Liver (tissue), 9 donors: Measurements from ENCODE around the gene SUGT1. TPM values are rescaled to one million over a fixed set of nuclear protein-coding genes. Genes with fewer than 3 reads are reported as not detected.

Experiments
- DNase-seq: peaks from one replicate; pipeline ENCODE4 v3.0.0-alpha.2; 2017; ENCODE audit warnings: low spot score
- H3K27ac ChIP-seq, 2 donors: one replicate each; pipeline ENCODE4 v1.7.0; 2013; ENCODE audit warnings: inconsistent platforms in 2 of 2, low read length in 2 of 2, control low read depth in 1 of 2, low read depth in 1 of 2, mild to moderate bottlenecking in 1 of 2
- H3K27me3 ChIP-seq, 4 donors: one replicate each; pipeline versions ENCODE4 v1.6.1 to v1.7.0; 2013; ENCODE audit warnings: low read length in 3 of 4, inconsistent platforms in 1 of 4, mild to moderate bottlenecking in 1 of 4, moderate library complexity in 1 of 4; ENCODE audit not compliant: control insufficient read depth in 4 of 4, insufficient read depth in 4 of 4
- H3K36me3 ChIP-seq, 4 donors: one replicate each; pipeline versions ENCODE4 v1.6.1 to v1.7.0; 2013; ENCODE audit warnings: low read length in 3 of 4, mild to moderate bottlenecking in 3 of 4, low read depth in 1 of 4, moderate library complexity in 1 of 4; ENCODE audit not compliant: control insufficient read depth in 4 of 4, insufficient read depth in 3 of 4
- H3K4me1 ChIP-seq, 4 donors: one replicate each; pipeline versions ENCODE4 v1.6.1 to v1.7.0; 2013; ENCODE audit warnings: low read length in 3 of 4, mild to moderate bottlenecking in 3 of 4, moderate library complexity in 1 of 4; ENCODE audit not compliant: control insufficient read depth in 4 of 4, insufficient read depth in 4 of 4
- H3K4me3 ChIP-seq, 3 donors: one replicate each; pipeline versions ENCODE4 v1.6.1 to v1.7.0; 2013; ENCODE audit warnings: low read length in 3 of 3, control low read depth in 1 of 3, low read depth in 1 of 3, mild to moderate bottlenecking in 1 of 3
- H3K9ac ChIP-seq, 2 donors: one replicate each; pipeline ENCODE4 v1.7.0; 2013; ENCODE audit warnings: low read length in 2 of 2, mild to moderate bottlenecking in 2 of 2, moderate library complexity in 2 of 2, control low read depth in 1 of 2, low read depth in 1 of 2
- H3K9me3 ChIP-seq, 4 donors: one replicate each; pipeline versions ENCODE4 v1.6.1 to v1.7.0; 2013; ENCODE audit warnings: low read length in 3 of 4; ENCODE audit not compliant: control insufficient read depth in 4 of 4
- EGR1 ChIP-seq, 2 donors: IDR thresholded peaks; 2 replicates each; pipeline ENCODE4 v1.6.1; 2016 to 2018; ENCODE audit warnings: antibody characterized with exemption in 2 of 2, low read depth in 2 of 2
- FOXA1 ChIP-seq: IDR thresholded peaks from 2 replicates; pipeline ENCODE4 v1.6.1; 2016; ENCODE audit warnings: antibody characterized with exemption
- FOXA2 ChIP-seq: IDR thresholded peaks from 2 replicates; pipeline ENCODE4 v1.6.1; 2016; ENCODE audit warnings: antibody characterized with exemption
- GABPA ChIP-seq, 2 donors: IDR thresholded peaks in 1 of 2; conservative IDR thresholded peaks in 1 of 2; 2 replicates each; pipeline ENCODE4 v1.6.1; 2016; ENCODE audit warnings: antibody characterized with exemption in 2 of 2, mild to moderate bottlenecking in 1 of 2, moderate library complexity in 1 of 2
- HNF4A ChIP-seq, 2 donors: conservative IDR thresholded peaks; 2 replicates each; pipeline ENCODE4 v1.6.1; 2016; ENCODE audit warnings: antibody characterized with exemption in 2 of 2, mild to moderate bottlenecking in 2 of 2
- HNF4G ChIP-seq: IDR thresholded peaks from 2 replicates; pipeline ENCODE4 v1.6.1; 2016; ENCODE audit warnings: antibody characterized with exemption
- JUND ChIP-seq, 2 donors: IDR thresholded peaks; 2 replicates each; pipeline ENCODE4 v1.6.1; 2016; ENCODE audit warnings: antibody characterized with exemption in 2 of 2
- NR2F2 ChIP-seq: IDR thresholded peaks from 2 replicates; pipeline ENCODE4 v1.6.1; 2016; ENCODE audit warnings: antibody characterized with exemption
- RAD21 ChIP-seq, 2 donors: IDR thresholded peaks; 2 replicates each; pipeline ENCODE4 v1.6.1; 2016; ENCODE audit warnings: antibody characterized with exemption in 2 of 2, mild to moderate bottlenecking in 2 of 2
- RXRA ChIP-seq, 2 donors: IDR thresholded peaks; 2 replicates each; pipeline ENCODE4 v1.6.1; 2017 to 2018; ENCODE audit warnings: antibody characterized with exemption in 2 of 2, mild to moderate bottlenecking in 1 of 2
- SP1 ChIP-seq: IDR thresholded peaks from 2 replicates; pipeline ENCODE4 v1.6.1; 2018; ENCODE audit warnings: antibody characterized with exemption, mild to moderate bottlenecking
- YY1 ChIP-seq: IDR thresholded peaks from 2 replicates; pipeline ENCODE4 v1.6.1; 2016; ENCODE audit warnings: antibody characterized with exemption, mild to moderate bottlenecking
- WGBS: extraction: QIAGEN DNeasy Blood & Tissue Kit; methylation state at CpG from one replicate; pipeline ENCODE4 v1.1.7; 2013; 5-methylcytosine and 5-hydroxymethylcytosine counted together
- polyA plus RNA-seq, 2 donors: library from polyadenylated mRNA; stranded (reverse) in 1 of 2; unstranded in 1 of 2; fragments of 200-250 nt in 1 of 2; fragments of >200 nt in 1 of 2; fragmentation: Nextera tagmentation in 1 of 2; extraction: Ambion mirVana in 1 of 2; gene quantifications; one replicate each; pipeline versions ENCODE4 v1.2.1 to v1.2.3, GENCODE V29; 2013 to 2015
- total RNA-seq, 2 donors: library from RNA; depleted of rRNA; stranded (reverse); fragments of >200 nt; gene quantifications; one replicate each; pipeline ENCODE4 v1.2.3, GENCODE V29; 2014
- TF ChIP-seq, protein P1 (sequence below): IDR thresholded peaks from 2 replicates; pipeline ENCODE4 v1.6.1; 2016; ENCODE audit warnings: antibody characterized with exemption
- TF ChIP-seq, protein P2 (sequence below): IDR thresholded peaks from 2 replicates; pipeline ENCODE4 v1.6.1; 2016; ENCODE audit warnings: antibody characterized with exemption, mild to moderate bottlenecking
- TF ChIP-seq, protein P3 (sequence below): IDR thresholded peaks from 2 replicates; pipeline ENCODE4 v1.6.1; 2016; ENCODE audit warnings: antibody characterized with exemption
- TF ChIP-seq, protein P4 (sequence below): IDR thresholded peaks from 2 replicates; pipeline ENCODE4 v1.6.1; 2016; ENCODE audit warnings: antibody characterized with exemption
- TF ChIP-seq, protein P5 (sequence below): fragments of 150-350 bp; IDR thresholded peaks from 2 replicates; pipeline ENCODE4 v1.5.1; 2017; ENCODE audit warnings: improper control_type of control experiment, low read depth, low read length; ENCODE audit not compliant: missing input control
- donor health status: healthy.
- donor health status: healthy.
- donor health status: healthy.
- donor health status: healthy.
- donor health status: healthy.

SUGT1 gene
- total and polyA plus RNA-seq, 4 donors = 15.5 to 24.9 (median 20.8) TPM

DNA sequence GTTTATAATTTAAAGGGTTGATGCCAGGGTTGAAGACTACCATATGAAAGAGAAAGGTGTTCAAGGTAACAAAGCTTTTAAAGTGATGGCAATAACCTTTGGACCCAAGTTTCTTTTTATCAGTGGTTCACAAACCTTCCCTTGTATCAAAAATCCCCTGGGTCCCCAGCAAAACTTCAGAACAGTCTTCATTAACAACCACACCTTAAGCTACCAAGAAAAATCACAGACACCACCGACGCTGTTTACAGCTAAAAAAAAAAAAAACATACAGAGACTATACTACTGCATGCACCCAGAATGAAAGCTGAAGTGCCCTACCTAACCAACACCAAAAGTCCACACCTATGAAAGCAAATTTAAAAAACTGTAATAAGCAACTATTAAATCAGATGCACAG, 73.6 kb downstream of the SUGT1 start:
- Histone ChIP-seq H3K9ac (no peak overlapping the region), H3K4me3 (no peak overlapping the region), H3K4me1 (no peaks in the 10 kb centered on the region), H3K36me3 (no peaks in the 10 kb centered on the region), H3K9me3 (no peaks in the 10 kb centered on the region), H3K27ac (no peak overlapping the region), H3K27me3 (peaks cover 0 to 2% (median 0%) of the 10 kb centered on the region in 4 donors)
- 86% methylated on average over 2 of the region's 2 CpGs for WGBS
- TF ChIP-seq, protein P1, sequence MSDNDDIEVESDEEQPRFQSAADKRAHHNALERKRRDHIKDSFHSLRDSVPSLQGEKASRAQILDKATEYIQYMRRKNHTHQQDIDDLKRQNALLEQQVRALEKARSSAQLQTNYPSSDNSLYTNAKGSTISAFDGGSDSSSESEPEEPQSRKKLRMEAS = no peak
- TF ChIP-seq FOXA2 (no peak), SP1 (no peak), NR2F2 (no peak), HNF4G (no peak), RAD21 (IDR thresholded peaks at IDR 0.05) (no peak), YY1 (no peak), FOXA1 (no peak), GABPA (IDR thresholded peaks at IDR 0.05 in 1 of 2, conservative IDR thresholded peaks at IDR 0.05 in 1 of 2) (no peak), RXRA (IDR thresholded peaks at IDR 0.05) (no peak), EGR1 (IDR thresholded peaks at IDR 0.05; ENCODE audit: low read depth in 2 of 2) (no peak), JUND (IDR thresholded peaks at IDR 0.05) (no peak)
- TF ChIP-seq, protein P2, sequence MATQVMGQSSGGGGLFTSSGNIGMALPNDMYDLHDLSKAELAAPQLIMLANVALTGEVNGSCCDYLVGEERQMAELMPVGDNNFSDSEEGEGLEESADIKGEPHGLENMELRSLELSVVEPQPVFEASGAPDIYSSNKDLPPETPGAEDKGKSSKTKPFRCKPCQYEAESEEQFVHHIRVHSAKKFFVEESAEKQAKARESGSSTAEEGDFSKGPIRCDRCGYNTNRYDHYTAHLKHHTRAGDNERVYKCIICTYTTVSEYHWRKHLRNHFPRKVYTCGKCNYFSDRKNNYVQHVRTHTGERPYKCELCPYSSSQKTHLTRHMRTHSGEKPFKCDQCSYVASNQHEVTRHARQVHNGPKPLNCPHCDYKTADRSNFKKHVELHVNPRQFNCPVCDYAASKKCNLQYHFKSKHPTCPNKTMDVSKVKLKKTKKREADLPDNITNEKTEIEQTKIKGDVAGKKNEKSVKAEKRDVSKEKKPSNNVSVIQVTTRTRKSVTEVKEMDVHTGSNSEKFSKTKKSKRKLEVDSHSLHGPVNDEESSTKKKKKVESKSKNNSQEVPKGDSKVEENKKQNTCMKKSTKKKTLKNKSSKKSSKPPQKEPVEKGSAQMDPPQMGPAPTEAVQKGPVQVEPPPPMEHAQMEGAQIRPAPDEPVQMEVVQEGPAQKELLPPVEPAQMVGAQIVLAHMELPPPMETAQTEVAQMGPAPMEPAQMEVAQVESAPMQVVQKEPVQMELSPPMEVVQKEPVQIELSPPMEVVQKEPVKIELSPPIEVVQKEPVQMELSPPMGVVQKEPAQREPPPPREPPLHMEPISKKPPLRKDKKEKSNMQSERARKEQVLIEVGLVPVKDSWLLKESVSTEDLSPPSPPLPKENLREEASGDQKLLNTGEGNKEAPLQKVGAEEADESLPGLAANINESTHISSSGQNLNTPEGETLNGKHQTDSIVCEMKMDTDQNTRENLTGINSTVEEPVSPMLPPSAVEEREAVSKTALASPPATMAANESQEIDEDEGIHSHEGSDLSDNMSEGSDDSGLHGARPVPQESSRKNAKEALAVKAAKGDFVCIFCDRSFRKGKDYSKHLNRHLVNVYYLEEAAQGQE = no peak
- TF ChIP-seq, protein P3, sequence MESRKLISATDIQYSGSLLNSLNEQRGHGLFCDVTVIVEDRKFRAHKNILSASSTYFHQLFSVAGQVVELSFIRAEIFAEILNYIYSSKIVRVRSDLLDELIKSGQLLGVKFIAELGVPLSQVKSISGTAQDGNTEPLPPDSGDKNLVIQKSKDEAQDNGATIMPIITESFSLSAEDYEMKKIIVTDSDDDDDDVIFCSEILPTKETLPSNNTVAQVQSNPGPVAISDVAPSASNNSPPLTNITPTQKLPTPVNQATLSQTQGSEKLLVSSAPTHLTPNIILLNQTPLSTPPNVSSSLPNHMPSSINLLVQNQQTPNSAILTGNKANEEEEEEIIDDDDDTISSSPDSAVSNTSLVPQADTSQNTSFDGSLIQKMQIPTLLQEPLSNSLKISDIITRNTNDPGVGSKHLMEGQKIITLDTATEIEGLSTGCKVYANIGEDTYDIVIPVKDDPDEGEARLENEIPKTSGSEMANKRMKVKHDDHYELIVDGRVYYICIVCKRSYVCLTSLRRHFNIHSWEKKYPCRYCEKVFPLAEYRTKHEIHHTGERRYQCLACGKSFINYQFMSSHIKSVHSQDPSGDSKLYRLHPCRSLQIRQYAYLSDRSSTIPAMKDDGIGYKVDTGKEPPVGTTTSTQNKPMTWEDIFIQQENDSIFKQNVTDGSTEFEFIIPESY = no peak
- TF ChIP-seq, protein P4, sequence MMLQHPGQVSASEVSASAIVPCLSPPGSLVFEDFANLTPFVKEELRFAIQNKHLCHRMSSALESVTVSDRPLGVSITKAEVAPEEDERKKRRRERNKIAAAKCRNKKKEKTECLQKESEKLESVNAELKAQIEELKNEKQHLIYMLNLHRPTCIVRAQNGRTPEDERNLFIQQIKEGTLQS = no peak
- no peak for DNase-seq

DNA sequence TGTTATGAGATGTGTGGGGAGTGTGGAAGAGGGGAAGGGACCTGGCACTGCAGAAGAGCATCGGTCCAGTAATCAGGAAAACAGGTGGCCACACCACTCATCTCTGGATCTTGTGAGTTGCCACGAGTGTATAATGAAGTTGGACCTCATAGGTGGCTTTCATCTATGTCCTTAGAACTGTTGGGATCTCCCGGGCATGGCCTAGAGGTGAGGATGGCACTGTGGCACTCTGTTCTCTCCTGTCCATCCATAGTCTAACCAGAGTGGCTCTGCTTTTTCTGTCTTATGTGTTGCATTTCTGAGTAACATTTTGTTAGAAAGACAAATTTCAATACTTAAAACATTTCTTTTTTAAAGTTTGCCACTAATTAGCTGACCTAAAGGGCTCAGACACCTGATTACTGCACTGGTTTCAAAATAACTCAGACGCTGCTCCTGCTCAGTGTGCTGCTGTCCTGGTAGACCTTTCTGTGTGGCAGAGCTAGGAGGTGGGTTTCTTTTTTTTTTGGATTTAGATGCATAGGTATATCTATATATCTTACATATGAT, 81.5 kb downstream of the SUGT1 start:
- Histone ChIP-seq H3K4me1 (peaks cover 3 to 9% (median 7%) of the 10 kb centered on the region in 4 donors), H3K9ac (no peak overlapping the region), H3K4me3 (no peak overlapping the region), H3K27me3 (peaks cover 0 to 5% (median 3%) of the 10 kb centered on the region in 4 donors), H3K9me3 (no peaks in the 10 kb centered on the region), H3K27ac (no peak overlapping the region), H3K36me3 (no peaks in the 10 kb centered on the region)
- WGBS = 79% methylated on average over 4 of the region's 4 CpGs
- no peak for DNase-seq
- TF ChIP-seq, protein P1 = no peak
- TF ChIP-seq HNF4A (conservative IDR thresholded peaks at IDR 0.05) (no peak), EGR1 (IDR thresholded peaks at IDR 0.05; ENCODE audit: low read depth in 2 of 2) (no peak), RXRA (IDR thresholded peaks at IDR 0.05) (no peak), SP1 (no peak)
- TF ChIP-seq, protein P5, sequence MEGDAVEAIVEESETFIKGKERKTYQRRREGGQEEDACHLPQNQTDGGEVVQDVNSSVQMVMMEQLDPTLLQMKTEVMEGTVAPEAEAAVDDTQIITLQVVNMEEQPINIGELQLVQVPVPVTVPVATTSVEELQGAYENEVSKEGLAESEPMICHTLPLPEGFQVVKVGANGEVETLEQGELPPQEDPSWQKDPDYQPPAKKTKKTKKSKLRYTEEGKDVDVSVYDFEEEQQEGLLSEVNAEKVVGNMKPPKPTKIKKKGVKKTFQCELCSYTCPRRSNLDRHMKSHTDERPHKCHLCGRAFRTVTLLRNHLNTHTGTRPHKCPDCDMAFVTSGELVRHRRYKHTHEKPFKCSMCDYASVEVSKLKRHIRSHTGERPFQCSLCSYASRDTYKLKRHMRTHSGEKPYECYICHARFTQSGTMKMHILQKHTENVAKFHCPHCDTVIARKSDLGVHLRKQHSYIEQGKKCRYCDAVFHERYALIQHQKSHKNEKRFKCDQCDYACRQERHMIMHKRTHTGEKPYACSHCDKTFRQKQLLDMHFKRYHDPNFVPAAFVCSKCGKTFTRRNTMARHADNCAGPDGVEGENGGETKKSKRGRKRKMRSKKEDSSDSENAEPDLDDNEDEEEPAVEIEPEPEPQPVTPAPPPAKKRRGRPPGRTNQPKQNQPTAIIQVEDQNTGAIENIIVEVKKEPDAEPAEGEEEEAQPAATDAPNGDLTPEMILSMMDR = no peak
- TF ChIP-seq, protein P3 = no peak
- TF ChIP-seq, protein P2 = no peak
- TF ChIP-seq, protein P4 = no peak
